Activated CD4-positive, CD25-positive, alpha-beta regulatory T cell treated with anti-CD3 and anti-CD28 coated beads, Interleukin-2, amount 50 U/mL, for 72 hours (primary cell): ENCODE measurements around the gene TPM1.

Source experiments
- DNase-seq: peaks from one replicate; pipeline ENCODE4 v3.0.0; 2021

TPM1 gene

DNA sequence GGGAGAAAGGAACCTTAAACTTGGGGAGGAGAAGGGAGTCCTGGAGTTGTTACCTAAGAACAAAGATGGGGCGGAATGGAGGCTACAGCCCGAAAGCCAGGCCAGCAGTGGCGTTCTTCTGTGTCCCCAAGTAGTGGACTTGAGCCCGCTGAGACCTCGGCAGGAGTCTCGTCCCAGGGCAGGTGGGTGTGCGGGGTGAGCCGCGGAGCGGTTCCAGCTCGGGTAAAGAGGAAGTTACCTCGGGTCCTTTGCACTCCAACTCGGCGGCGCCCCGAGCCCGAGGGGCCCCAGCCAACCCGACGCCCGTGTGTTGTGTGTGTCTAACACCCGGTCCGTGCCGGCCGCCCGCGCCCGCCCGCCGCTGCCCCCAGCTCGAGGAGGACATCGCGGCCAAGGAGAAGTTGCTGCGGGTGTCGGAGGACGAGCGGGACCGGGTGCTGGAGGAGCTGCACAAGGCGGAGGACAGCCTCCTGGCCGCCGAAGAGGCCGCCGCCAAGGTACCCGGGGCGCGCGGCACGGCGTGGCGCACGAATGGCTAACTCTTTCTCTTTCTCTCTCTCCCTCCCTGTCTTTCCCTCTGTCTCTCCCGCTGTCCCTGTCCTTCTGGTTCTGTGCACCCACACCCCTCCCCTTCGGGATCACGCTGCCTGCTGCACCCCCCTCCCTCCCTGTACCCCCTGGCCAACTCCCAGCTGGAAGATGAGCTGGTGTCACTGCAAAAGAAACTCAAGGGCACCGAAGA lies 959 bp downstream of the TPM1 start:
- DNase-seq = no peak

DNA sequence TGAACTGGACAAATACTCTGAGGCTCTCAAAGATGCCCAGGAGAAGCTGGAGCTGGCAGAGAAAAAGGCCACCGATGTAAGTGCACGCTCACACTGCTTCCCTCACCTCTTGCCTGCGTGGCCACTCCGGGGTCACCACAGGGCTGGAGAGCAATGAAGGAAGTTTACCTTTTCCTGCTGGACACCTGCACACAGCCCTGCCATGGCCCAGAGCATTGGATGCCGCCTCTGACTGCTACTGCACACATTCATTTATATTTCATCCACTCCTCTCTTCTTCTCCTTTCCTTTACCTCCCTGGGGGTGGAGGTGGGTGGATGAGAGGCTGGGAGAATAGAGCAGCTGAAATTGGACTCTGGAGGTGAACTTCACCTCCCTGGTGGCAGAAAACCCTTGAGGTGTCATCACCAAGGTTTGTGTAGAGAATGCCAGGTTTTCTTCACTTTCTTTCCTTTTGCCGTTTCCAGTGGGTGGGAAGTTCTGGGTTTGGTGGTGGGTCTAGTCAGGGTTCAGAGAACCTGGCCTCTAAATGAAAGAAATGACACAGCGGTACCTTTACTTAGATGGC lies 1.6 kb downstream of the TPM1 start:
- no peak for DNase-seq

DNA sequence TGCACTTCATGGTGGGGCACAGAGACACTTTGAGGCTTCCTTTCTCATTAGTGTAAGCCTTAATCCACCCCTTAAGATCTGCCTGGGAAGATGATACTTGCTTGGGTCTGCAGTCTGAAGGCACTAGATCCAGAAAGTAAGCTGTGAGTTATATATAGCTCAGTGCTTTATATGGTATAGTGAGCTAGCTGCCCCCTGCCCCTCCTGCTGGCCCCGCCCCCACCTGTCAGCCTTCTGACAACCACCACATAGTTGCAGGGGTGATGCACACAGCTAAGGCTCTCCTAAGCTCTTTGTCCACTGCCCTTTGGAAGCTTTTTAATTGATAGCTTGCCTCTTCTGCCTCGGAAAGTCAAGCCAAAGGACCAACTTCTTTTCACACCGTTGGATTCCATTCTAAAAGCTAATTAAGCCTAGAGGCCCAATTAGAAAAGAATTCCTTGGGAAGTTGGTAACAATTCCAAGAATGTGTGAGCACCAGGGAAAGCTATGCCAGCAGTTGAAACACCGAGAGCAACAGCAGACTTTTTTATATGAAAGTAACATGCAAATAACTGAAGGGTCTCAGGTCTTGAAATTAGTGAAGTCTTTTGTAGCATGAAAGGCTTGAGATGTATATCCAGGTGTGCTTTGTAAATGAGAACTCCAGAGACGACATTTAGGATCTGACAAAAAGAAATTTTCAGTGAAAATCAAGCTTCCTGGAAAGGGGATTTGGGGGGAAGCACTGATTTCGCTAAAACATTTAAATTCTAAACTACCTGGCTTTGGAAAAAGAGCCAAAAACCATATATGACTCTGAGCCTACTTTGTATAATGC lies 2.3 kb downstream of the TPM1 start:
- no peak for DNase-seq

DNA sequence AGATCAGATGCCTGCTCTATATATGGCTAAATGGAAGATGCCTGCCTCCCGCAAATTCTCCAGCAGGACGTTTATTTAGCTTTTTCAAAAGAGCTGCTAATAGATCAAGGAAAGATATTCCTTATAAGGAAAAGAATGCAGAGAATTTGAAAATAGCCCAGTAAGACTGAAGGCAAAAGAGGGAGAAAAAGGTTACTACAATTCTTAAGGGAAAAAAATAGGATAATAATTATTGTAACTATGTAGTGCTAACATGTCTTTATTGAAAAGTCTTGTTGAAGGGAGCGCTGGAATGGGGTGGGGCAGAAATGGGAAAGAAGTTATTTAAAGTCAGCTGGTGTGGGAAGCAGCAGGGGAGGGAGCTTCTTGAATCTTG lies 2.9 kb downstream of the TPM1 start:
- DNase-seq = no peak

DNA sequence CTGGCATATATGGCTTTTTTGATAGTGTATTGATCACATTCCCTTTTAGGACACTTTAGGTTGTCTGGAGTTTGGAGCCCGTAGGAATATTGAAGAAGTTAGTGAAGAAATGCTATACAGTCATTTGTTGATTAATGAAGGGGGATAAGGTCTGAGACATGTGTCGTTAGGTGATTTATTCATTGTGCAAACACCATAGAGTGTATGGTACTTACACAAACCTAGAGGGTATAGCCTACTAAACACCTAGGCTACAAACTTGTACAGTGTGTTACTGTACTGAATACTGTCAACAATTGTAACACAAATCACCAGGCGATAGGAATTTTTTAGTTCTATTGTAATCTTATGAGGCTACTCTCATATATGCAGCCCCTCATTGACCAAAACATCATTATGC lies 3.3 kb downstream of the TPM1 start:
- no peak for DNase-seq

DNA sequence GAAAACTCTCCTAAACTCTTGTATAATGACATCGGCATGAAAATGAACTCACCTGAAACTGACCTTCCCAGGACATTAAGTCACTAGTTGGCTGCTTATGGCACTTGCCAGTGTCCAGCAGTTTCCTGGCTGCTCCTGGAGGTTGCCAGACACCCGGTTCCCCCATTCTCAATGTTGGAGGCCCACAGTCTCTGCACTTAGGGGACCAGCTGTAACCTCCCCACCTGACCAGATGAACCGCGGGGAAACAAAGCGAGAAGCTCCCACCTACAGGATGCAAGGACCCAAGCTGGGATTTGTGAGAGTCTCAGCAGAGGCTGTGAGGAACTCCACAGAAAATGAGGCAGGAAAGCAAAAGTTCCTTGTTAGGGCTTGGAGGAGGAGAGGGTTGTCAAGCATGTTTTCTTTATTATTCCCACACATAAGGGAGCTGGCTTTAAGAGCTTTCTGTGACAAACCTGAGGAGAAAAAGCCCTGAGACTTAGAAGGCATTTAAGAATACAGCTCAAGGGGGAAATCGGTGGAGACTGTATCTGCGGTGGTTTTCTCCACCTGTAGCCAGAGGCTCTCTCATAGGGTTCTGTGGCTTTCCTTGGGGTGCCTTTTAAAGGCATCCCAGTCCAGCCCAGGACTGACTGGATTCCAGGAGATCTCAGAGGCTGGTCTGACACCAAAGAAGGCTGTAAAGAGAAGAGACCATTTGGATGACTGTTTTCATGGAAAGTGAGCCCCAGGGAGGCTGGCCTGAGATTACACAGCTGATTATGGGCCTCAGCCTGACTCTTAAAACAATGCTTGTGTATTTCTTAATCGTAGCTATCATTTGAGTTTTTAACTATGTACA lies 4.6 kb downstream of the TPM1 start:
- DNase-seq = no peak

DNA sequence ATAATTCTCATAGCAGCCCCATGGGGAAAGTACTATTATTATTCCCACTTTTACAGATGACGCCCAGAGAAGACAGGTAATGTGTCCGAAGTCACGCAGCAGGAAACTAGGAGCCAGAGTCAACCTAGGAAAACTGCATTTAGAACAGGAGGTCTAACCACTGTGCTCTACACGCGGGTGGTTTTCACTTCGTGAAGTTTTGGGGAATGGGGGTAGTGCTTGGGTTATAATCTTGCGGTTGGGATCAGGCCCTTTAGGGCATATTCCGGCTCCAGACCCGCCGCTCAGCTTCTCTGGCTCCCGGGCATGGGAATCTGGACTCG lies 5.2 kb downstream of the TPM1 start:
- DNase-seq = no peak

DNA sequence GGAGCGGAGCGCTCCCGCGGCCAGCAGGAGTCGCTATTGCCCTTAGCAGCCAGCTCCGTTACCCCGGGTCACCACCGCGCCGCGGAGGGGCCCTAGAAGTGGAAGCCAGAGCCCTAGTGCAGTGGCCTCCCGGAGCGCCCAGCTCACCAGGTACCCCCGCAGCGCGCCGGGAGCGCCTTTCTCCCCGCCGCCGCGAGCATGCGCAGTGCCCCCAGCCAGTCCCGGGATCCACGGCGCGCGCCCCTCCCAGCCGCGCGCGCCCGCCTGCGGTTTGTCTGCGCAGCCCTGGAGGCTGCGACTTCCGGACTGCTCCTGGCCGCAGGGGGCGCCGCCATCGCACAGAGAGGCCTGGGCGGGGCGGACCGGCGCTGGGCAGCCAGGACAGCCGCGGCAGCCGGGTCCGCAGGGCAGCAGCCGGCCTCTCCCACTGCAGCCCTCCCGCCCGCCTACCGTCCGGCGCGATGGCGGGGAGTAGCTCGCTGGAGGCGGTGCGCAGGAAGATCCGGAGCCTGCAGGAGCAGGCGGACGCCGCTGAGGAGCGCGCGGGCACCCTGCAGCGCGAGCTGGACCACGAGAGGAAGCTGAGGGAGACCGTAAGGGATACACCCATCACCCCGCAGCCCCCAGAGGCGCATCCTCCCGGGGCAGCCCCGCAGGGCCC lies 5.7 kb downstream of the TPM1 start:
- peak; percentile 85 for DNase-seq

DNA sequence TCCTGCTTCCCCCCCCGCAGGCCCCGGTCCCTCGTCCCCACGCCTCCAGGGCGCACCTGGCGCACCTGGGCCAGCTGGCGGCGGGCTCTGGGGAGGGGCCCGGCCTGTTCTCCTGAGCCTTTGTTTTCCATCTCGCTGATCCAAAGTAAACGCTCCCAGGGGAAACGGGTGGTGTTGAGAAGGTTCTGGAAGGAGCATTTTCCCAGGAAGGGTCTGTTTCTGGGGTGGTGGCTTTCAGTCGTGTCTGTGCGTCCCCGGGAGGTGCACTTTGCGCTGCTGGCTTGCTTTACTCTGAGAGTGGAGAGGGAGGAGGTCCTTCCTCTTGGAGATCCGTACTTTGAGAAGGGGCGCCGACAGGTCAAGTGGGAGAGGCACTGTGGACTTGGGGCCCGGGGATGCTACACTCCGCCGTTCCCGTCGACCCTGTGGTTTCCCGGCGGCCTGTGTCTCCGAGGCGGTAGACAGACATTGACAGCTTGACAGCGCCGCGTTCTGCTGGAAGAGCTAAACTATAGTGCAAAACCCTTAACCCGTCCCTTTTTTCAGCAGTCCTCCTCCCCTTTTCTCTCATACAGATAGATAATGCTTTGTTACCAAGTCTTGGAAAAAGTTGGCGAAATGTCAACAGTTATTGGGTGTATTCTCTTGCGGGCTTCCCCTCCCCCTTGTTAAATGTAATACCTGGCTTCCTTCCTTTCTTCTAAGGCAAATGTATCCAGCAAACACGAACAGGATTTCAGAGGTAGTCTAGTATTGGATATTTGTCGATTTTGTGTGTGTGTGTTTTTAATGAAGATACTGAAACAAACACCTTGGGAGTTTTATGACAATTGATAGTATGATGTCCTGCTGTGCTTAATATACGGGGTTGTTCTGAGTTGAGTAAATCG lies 6.5 kb downstream of the TPM1 start:
- peak; percentile 39 for DNase-seq

DNA sequence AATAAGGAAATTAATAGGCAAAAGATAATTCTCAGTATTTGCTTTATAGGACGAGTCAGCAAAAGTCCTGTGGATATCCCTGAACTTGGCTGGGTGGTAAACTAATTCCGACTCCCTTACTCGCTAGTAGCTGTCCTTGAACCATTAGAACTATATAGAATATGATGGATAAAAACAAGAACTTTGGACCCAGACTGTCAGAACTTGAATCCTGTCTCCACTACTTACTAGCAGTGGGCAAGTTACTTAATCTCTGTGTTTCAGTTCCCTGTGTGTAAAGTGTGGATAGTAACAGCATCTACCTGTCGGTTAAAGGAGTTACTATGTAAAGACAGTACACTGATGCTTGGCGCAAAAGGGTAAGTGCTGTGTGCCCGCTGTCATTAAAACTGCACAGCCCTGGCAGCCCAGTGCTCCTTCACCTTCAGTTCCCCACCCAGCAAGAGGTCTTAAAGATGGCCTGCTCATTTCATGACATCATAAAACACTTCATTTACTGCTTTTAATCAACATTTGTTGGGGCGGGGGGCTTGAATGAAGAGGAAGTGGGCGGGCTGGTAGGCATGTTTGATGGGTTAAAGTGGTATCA lies 7.3 kb downstream of the TPM1 start:
- DNase-seq = no peak

DNA sequence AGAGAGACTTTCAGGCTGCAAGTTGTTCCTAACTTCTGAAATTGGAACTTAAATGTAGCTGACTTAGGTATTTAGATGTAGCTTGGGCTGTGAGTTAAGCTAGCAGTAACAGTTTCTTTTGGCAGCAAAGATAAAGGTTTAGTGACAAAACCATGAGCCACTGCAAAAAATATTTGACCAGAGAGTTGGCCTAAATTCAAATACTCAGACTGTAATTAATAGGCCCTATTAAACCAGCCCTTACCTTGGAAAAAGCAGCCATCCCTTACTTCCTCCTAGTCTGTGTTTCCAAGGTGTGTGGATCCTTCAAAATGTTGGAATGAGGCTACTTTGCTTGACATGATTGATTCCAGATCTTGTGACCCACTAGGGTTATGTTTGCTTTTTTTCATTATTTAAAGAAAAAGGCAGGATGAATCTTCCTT lies 8.2 kb downstream of the TPM1 start:
- DNase-seq = no peak

DNA sequence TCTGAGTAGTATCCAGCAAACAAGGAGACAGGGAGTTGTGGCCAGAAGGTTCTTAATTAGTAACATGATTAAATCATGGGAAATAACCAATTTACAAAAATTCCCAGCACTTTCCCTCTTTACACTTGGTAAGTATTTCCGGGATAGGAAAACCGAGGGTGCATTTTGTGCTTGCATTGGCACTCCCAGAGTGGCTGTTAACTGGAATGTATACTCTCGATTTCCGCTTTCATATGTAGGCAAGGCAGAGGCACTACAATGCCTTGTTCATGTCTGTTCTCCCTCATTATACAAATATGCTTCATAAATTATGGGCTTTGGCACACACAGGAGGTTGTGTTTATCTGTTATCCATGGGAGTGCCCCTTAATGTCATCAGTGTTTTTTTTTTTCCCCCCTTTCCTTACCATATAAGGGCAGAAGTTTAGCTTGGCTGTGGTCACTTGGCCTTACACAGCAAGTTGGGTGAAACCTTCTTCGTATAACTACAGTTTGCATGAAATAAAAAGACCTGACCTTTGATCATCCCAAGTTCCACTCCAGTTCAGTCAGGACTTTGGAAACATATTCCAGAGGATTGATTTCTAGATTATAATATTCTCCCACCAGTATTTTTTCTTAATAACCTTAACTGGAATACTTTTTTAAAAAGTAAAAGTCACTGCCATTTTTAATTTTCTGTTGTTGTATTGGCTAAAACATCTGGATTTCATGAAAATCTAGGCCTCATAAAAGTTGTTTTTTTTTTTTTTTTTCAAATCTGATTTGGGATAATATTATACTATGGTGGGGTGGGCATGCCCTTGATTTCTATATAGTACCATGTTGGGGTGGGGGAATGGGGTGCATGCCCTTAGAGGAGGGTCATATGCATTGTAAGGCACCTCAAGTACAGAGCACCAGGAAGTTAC lies 8.9 kb downstream of the TPM1 start:
- no peak for DNase-seq

DNA sequence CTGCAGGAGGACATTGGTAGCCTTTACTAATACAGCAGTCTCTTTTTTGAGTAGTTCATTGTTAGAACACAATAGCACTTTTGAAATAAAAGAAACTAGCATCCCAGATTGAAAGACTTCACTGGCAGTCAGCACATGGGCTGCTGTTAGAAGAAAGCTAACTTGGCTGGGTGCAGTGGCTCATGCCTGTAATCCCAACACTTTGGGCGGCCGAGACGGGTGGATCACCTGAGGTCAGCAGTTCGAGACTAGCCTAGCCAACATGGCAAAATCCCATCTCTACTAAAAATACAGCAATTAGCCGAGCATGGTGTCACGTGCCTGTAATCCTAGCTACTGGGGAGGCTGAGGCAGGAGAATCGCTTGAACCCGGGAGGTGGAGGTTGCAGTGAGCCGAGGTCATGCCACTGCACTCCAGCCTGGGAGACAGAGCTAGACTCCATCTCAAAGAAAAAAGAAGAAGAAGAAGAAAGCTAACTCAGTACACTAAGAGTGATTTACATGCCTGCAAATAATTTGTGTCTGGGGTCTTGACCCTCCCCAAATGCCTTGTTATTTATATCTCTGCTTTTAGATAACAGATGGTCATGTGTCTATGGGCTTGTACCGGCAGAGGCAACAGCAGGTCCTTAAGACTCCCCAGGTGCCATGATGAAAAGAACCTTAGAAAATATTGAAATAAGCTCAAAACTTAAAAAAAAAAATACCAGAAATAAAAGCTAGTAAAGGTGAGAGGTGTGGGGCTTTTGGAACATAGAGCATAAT lies 9.7 kb downstream of the TPM1 start:
- no peak for DNase-seq

DNA sequence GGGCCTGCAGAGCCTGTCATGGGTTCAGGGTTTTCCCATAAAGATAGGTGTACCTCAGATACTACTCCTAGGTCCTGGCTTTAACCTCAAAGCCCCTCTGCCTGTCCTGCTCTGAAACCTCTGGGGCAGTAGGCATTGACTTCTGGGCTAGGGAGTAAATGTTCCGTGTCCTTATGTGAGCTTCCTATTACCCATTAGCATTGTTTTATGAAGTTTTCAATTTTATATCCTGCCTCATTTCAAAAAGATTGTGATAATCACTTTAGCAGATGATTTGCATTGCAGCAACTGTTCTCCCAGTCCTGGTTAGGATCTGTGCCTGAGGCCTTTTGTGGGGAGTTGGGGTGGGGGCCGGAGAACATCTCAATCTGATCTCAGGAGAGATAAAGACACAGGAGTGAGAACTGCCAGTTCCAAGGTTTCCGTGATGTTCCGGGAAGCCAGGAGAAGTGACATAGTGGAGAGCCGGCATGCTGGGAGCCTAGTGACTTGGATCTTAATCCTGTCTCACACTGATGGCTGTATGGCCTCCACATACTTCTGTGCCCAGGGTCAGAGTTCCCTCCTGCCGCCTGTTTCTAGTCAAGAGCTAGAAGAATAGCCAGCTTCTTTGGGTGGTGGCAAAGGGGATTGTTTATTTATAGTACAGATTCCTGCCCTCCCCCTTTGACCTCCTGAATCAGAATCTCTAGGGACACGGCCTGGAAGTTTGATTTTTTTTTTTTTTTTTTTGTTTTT lies 10.6 kb downstream of the TPM1 start:
- no peak for DNase-seq

DNA sequence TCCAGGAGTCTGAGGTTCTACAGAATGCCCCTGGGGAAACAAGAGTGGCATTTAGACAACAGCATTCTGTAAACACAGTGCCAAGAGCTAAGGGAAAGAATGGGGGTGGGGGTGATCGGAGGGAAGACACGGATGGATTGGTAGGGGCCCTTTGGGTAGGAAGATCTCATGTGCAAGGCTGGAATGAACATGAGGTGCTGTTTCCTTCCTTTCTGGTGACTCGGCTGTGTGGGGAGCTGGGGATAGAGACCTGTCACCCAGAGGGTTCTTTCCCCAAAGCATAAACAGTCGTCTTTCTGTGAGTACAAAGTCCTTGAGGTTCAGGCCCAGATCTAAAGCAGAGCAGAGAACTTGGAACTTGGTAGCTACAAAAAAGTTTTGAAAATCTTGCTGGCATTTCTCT lies 11.7 kb downstream of the TPM1 start:
- no peak for DNase-seq

DNA sequence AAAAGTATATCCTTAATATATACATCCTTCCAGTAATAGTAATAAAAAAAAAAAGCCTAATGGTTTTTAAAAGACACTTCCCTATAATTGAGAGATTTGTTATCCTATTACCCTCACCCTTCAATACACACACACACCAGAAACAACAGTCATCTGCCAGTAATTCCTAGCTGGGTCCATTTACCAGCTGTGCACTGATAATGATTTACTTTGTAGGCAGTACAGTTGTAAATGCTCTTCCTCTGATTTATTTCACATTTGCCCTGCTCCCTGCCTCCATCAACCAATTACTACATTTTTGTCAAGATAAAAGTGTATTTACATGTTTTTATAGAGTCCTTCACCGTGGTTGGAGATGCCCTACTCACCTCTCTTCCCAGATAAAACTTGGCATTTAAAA lies 12.4 kb downstream of the TPM1 start:
- DNase-seq = no peak

DNA sequence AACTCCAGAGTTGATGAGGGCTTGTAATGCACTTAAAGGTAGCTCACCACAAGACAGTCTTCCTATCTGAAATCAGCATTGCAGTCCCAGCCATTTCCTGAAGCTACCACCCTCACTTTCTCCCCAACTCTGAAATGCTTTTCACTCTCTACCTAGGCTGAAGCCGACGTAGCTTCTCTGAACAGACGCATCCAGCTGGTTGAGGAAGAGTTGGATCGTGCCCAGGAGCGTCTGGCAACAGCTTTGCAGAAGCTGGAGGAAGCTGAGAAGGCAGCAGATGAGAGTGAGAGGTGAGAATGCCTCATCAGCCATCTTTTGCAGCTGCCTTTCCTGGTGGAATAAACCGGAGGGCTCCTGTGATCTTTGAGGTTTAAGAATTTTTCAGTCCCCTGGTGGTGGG lies 14.3 kb downstream of the TPM1 start:
- no peak for DNase-seq

DNA sequence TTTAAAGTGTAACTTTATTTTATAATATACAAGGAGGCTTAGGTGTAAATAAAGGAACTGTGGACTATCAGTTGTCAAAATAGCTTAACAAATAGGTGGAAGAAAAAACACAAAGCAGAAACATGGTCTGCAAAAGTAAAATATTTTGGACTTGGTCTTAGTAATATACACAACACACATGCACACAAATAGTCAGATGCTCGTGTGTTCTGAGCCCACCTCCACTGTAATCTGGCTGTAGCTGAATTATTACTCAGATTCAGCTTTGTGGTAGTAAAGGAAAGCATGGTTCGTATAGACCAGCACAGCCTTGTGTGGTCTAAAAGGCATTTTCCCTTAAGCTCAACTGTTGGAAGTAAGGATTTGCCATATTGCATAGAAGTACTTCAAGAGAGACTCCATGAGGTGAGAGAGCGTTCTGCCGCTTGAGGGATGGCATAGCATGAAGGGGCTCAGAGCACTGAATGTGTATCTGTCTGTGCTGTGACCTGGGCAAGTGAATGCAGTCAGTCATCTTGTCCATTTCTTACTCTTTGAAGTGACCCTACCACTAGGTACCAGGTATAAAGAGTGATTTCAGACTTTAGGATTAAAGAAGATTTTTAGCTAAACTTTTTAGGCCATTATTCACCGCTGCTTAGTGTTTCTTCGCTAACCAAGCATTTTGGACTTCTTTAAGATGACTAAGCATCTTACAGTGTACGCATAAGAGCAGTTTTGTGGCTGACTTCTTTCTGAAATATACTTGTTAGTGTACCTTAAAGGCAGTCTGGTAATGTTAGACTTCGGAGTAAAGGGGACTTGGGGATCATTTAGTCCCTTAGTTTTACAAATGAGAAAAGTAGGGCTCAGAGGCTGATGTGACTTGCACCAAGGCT lies 15.2 kb downstream of the TPM1 start:
- DNase-seq = no peak
